HepG2 (cell line): ENCODE data around the gene NCOA3. TPM values are rescaled to one million over a fixed set of nuclear protein-coding genes. Genes with fewer than 3 reads are reported as not detected.
A peak's percentile ranks its signal among the peaks of the same experiment; 100 is the strongest.

Experiments used
- AFF4 ChIP-seq: sonication (generic); formaldehyde crosslinking; IDR thresholded peaks from 2 replicates; pipeline ENCODE4 v1.4.0; 2020; ENCODE audit warnings: missing genetic modification reagents
- BCL6 ChIP-seq: IDR thresholded peaks from 2 replicates; pipeline ENCODE4 v1.6.1; 2016; ENCODE audit warnings: missing genetic modification reagents, missing compliant biosample characterization
- CEBPB ChIP-seq: IDR thresholded peaks from 2 replicates; pipeline ENCODE4 v1.6.1; 2011; ENCODE audit warnings: low read depth, low read length, improper control_type of control experiment, borderline replicate concordance
- DPF2 ChIP-seq: sonication (generic); formaldehyde crosslinking; IDR thresholded peaks from 2 replicates; pipeline ENCODE4 v1.4.0; 2020; ENCODE audit warnings: mild to moderate bottlenecking, low read depth, missing genetic modification reagents, borderline replicate concordance
- FOSL2 ChIP-seq: sonication (generic); formaldehyde crosslinking; IDR thresholded peaks from 2 replicates; pipeline ENCODE4 v1.4.0; 2020; ENCODE audit warnings: missing genetic modification reagents
- FOXK2 ChIP-seq: fragments of 450-650 bp; IDR thresholded peaks from 2 replicates; pipeline ENCODE4 v1.6.1; 2016
- MEF2D ChIP-seq: sonication (generic); formaldehyde crosslinking; IDR thresholded peaks from 2 replicates; pipeline ENCODE4 v1.5.1; 2020; ENCODE audit warnings: mild to moderate bottlenecking, missing genetic modification reagents
- NFATC3 ChIP-seq: sonication (generic); formaldehyde crosslinking; IDR thresholded peaks from 2 replicates; pipeline ENCODE4 v1.5.1; 2020; ENCODE audit warnings: mild to moderate bottlenecking, missing genetic modification reagents
- PPARG ChIP-seq: conservative IDR thresholded peaks from 2 replicates; pipeline ENCODE4 v1.6.1; 2016; ENCODE audit warnings: missing biosample characterization, missing genetic modification reagents
- SAFB2 ChIP-seq: sonication (generic); formaldehyde crosslinking; IDR thresholded peaks from 2 replicates; pipeline ENCODE4 v1.5.1; 2020; ENCODE audit warnings: missing genetic modification reagents, low read depth, mild to moderate bottlenecking, borderline replicate concordance
- TCF7 ChIP-seq: sonication (generic); IDR thresholded peaks from 2 replicates; pipeline ENCODE4 v1.6.1; 2016; ENCODE audit warnings: antibody characterized with exemption, low read depth
- ZBTB1 ChIP-seq: sonication (generic); formaldehyde crosslinking; IDR thresholded peaks from 2 replicates; pipeline ENCODE4 v1.4.0; 2020; ENCODE audit warnings: missing genetic modification reagents, borderline replicate concordance
- ZBTB26 ChIP-seq: IDR thresholded peaks from 2 replicates; pipeline ENCODE4 v1.6.1; 2016; ENCODE audit warnings: missing compliant biosample characterization, missing genetic modification reagents, borderline replicate concordance
- ZFP36L1 ChIP-seq: sonication (generic); formaldehyde crosslinking; IDR thresholded peaks from 2 replicates; pipeline ENCODE4 v1.8.0; 2022; ENCODE audit warnings: mild to moderate bottlenecking, missing genetic modification reagents, moderate library complexity
- ZKSCAN8 ChIP-seq: IDR thresholded peaks from 2 replicates; pipeline ENCODE4 v1.6.1; 2016; ENCODE audit warnings: borderline replicate concordance, missing genetic modification reagents, missing compliant biosample characterization
- ZNF10 ChIP-seq: sonication (generic); formaldehyde crosslinking; IDR thresholded peaks from 2 replicates; pipeline ENCODE4 v1.4.0; 2020; ENCODE audit warnings: mild to moderate bottlenecking, low read depth, missing genetic modification reagents, borderline replicate concordance
- ZNF260 ChIP-seq: sonication (generic); formaldehyde crosslinking; IDR thresholded peaks from 2 replicates; pipeline ENCODE4 v1.4.0; 2020; ENCODE audit warnings: missing genetic modification reagents, low read depth, mild to moderate bottlenecking, borderline replicate concordance
- ZNF430 ChIP-seq: sonication (generic); formaldehyde crosslinking; IDR thresholded peaks from 2 replicates; pipeline ENCODE4 v1.9.0; 2021; ENCODE audit warnings: mild to moderate bottlenecking, missing genetic modification reagents
- ZNF496 ChIP-seq: sonication (generic); formaldehyde crosslinking; IDR thresholded peaks from 2 replicates; pipeline ENCODE4 v1.8.1; 2023; ENCODE audit warnings: mild to moderate bottlenecking, moderate library complexity, missing genetic modification reagents; ENCODE audit not compliant: insufficient replicate concordance
- ZNF878 ChIP-seq: sonication (generic); formaldehyde crosslinking; IDR thresholded peaks from 2 replicates; pipeline ENCODE4 v1.8.1; 2023; ENCODE audit warnings: mild to moderate bottlenecking, missing genetic modification reagents, moderate library complexity
- polyA plus RNA-seq, 8 experiments: library from polyadenylated mRNA; depleted of rRNA in 3 of 8; stranded (reverse) in 7 of 8; unstranded in 1 of 8; fragments of >200 nt; fragmentation: Illumina TruSeq in 4 of 8; extraction: Trizol in 4 of 8; gene quantifications; 2 replicates each; pipeline versions ENCODE4 v1.2.1 to v1.2.3, GENCODE V29; 2011 to 2016; ENCODE audit warnings: low read depth in 4 of 8, missing spikeins in 1 of 8, mixed read lengths in 1 of 8; ENCODE audit not compliant: insufficient read depth in 1 of 8
- total RNA-seq, 5 experiments: library from RNA; depleted of rRNA; stranded (reverse); fragments of >200 nt; fragmentation: Illumina TruSeq; extraction: Trizol; gene quantifications; 2 replicates each; pipeline ENCODE4 v1.2.3, GENCODE V29; 2016; ENCODE audit warnings: low read depth in 1 of 5
- TF ChIP-seq, protein P1 (sequence below): sonication (generic); formaldehyde crosslinking; IDR thresholded peaks from 2 replicates; pipeline ENCODE4 v1.5.0; 2020; ENCODE audit warnings: mild to moderate bottlenecking, missing genetic modification reagents
- TF ChIP-seq, protein P2 (sequence below): conservative IDR thresholded peaks from 2 replicates; pipeline ENCODE4 v1.6.1; 2018; ENCODE audit warnings: missing genetic modification reagents

The NCOA3 gene
- total and polyA plus RNA-seq, 2 of the 13 experiments (the other 11 are each of a cell fraction or from before 2014, with no cell fraction given), result 35.0 to 56.8 TPM

- TF ChIP-seq TCF7, result peak; percentile 44; the same call in 1 of the 2 replicates
- TF ChIP-seq, protein P1, sequence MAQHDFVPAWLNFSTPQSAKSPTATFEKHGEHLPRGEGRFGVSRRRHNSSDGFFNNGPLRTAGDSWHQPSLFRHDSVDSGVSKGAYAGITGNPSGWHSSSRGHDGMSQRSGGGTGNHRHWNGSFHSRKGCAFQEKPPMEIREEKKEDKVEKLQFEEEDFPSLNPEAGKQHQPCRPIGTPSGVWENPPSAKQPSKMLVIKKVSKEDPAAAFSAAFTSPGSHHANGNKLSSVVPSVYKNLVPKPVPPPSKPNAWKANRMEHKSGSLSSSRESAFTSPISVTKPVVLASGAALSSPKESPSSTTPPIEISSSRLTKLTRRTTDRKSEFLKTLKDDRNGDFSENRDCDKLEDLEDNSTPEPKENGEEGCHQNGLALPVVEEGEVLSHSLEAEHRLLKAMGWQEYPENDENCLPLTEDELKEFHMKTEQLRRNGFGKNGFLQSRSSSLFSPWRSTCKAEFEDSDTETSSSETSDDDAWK (CRISPR knock-in tag), result no peak
- peak; percentile 43; the same call in 1 of the 2 replicates for TF ChIP-seq ZNF878 (CRISPR knock-in tag)
- TF ChIP-seq PPARG, result peak; percentile 67
- no peak for TF ChIP-seq FOXK2
- TF ChIP-seq ZNF430, result peak; percentile 85
- TF ChIP-seq AFF4 (CRISPR knock-in tag), result no peak
- TF ChIP-seq, protein P2, sequence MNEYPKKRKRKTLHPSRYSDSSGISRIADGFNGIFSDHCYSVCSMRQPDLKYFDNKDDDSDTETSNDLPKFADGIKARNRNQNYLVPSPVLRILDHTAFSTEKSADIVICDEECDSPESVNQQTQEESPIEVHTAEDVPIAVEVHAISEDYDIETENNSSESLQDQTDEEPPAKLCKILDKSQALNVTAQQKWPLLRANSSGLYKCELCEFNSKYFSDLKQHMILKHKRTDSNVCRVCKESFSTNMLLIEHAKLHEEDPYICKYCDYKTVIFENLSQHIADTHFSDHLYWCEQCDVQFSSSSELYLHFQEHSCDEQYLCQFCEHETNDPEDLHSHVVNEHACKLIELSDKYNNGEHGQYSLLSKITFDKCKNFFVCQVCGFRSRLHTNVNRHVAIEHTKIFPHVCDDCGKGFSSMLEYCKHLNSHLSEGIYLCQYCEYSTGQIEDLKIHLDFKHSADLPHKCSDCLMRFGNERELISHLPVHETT (CRISPR knock-in tag), result 0 out of 2 replicates have a peak, but pooled peaks have one; percentile 33
- TF ChIP-seq CEBPB, result peak; percentile 94
- TF ChIP-seq ZFP36L1 (CRISPR knock-in tag), result peak; percentile 36; the same call in 1 of the 2 replicates
- no peak for TF ChIP-seq ZBTB1 (CRISPR knock-in tag)
- TF ChIP-seq ZNF260 (CRISPR knock-in tag), result no peak
- peak; percentile 38; the same call in 1 of the 2 replicates for TF ChIP-seq MEF2D
- no peak; the same call in 1 of the 2 replicates for TF ChIP-seq ZBTB26 (CRISPR knock-in tag)
- peak; percentile 82 for TF ChIP-seq ZKSCAN8 (CRISPR knock-in tag)
- TF ChIP-seq ZNF496 (CRISPR knock-in tag), result no peak
- TF ChIP-seq NFATC3 (CRISPR knock-in tag), result no peak
- TF ChIP-seq DPF2 (CRISPR knock-in tag), result peak; percentile 82; the same call in 1 of the 2 replicates
- TF ChIP-seq BCL6 (CRISPR knock-in tag), result peak; percentile 72
- TF ChIP-seq SAFB2 (CRISPR knock-in tag), result 0 out of 2 replicates have a peak, but pooled peaks have one; percentile 25
- peak; percentile 59 for TF ChIP-seq FOSL2 (CRISPR knock-in tag)
- TF ChIP-seq ZNF10, result no peak
Observed at GRCh38 chr20:47493175-47493962, 8.3 kb upstream of the NCOA3 start (continued).
